ENCODE results near the gene WDR19.
"Not testable (repeated sequence)": the region's sequence is repeated elsewhere in the genome, so short reads cannot be mapped to it uniquely, and the experiment has no call there.

The WDR19 gene

DNA sequence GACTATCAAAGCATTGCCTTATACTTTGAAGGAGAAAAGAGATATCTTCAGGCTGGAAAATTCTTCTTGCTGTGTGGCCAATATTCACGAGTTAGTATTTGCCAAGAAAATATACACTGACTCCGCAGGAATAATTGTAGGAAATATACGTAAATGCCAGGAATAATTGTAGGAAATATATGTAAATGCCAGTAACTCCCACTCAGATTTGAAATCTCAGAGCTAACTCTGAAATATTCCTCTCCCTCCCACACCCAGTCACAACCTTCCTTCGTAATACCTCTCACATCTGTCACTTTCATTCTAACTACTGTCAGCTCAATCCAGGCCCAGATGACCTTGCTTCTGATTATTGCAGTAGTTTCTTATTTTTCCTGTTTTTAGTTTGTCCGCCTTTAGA lies 73.5 kb downstream of the WDR19 start:
- H3K27me3 Mint-ChIP-seq, result no peaks in the 10 kb centered on the region
- no peak for ATAC-seq
- no peak for DNase-seq
- H3K9me3 Mint-ChIP-seq, result no peaks in the 10 kb centered on the region
- H3K4me3 Mint-ChIP-seq, result no peak overlapping the region
- H3K27ac Mint-ChIP-seq, result no peak overlapping the region
- H3K4me1 Mint-ChIP-seq, result no peaks in the 10 kb centered on the region
- peaks cover 13% of the 10 kb centered on the region for H3K36me3 Mint-ChIP-seq (ENCODE audit: low read depth)

DNA sequence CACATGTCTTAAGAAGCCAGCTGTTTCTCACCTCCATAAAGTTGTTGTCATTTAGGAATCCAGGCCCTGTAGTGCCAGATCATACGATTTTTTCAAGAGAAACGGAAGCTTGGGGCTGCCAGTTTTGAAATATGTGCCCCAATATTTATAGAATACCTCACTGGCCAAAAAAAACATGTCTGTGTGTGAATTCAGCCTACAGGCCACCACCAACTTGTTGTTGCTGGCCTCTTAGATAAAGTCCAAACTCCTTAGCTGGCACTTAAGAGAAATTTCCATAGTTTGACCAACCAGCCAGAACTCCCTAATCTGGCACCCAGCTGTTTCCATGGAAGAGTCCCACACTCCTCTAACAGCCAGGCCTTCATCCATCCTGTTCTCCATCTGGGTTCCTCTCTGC lies 74.1 kb downstream of the WDR19 start:
- Mint-ChIP-seq H3K9me3 (no peaks in the 10 kb centered on the region), H3K27me3 (no peaks in the 10 kb centered on the region), H3K27ac (no peak overlapping the region), H3K4me1 (no peaks in the 10 kb centered on the region), H3K4me3 (no peak overlapping the region), H3K36me3 (ENCODE audit: low read depth) (peaks cover 13% of the 10 kb centered on the region)
- ATAC-seq (no peak), DNase-seq (no peak)

DNA sequence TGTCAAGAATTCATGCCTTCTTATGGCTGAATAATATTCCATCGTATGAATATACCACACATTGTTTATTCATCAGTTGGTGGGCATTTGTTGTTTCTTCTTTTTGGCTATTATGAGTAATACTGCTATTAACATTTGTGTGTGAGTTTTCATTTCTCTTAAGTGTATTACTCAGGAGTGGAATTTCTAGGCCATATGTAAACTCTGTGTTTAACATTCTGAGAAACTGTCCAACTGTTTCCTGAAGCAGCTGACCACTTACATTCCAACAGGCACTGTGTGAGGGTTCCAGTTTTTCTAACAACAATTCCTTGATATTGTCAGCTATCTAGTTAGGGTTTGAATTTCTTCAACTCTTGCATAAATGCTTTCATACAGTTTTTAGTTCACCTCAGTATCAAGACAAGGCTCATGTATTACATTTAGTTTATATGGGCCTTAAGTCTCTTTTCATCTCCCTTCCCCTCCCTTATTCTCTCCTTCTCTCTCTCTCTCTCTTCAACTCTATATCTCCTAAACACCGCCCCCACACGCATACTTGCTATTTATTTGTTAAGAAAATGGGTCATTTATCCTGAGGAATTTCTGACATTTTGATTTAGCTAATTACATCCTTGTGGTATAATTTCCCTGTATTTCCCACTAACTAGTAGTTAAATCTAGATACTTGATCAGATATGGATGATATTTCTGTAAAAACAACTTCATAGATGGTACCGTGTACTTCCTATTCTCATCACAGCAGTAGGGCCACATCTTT lies 77.4 kb downstream of the WDR19 start:
- Mint-ChIP-seq H3K4me3 (no peak overlapping the region), H3K27ac (no peak overlapping the region), H3K4me1 (no peaks in the 10 kb centered on the region), H3K9me3 (no peaks in the 10 kb centered on the region), H3K27me3 (no peaks in the 10 kb centered on the region), H3K36me3 (ENCODE audit: low read depth) (peaks cover 11% of the 10 kb centered on the region)
- DNase-seq, result no peak
- no peak for ATAC-seq

DNA sequence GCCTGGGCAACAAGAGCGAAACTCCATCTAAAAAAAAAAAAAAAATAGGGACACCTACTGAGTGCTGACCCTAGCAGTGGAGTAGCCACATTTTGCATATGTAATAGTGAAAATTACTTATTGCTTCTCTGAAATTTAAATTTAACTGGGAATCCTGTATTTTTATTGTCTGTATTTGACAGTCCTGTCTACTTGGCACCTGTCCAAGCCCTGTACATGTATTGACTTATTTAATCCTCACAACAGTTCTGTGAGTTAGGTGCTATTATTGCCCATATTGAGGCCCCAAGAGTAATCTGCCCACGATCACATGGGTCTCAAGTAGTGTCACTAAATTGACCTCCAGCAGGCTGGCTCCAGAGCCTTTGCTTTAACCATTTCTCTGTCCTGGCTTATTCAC lies 81.6 kb downstream of the WDR19 start:
- Mint-ChIP-seq H3K27ac (no peak overlapping the region), H3K27me3 (no peaks in the 10 kb centered on the region), H3K36me3 (ENCODE audit: low read depth) (peaks cover 4% of the 10 kb centered on the region), H3K4me1 (no peaks in the 10 kb centered on the region), H3K4me3 (no peak overlapping the region), H3K9me3 (no peaks in the 10 kb centered on the region)
- ATAC-seq (no peak), DNase-seq (no peak)

DNA sequence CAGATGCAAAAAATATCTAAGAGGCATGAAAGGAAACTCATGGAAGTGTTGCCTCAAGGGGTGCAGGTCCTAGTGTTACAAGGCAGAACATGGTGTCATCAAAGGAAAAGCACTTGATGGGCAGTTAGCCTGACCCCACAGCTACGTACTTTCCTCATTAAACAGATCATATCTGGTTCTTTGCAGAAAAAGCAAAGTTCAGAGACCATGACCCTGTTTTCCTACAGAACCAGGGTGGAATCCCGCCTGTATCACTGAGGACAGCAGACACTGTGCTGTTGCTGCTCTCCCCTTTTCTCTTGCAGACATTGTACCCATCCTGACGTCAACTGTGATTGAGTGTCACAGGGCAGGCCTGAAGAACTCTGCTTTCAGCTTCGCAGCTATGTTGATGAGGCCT lies 92.2 kb downstream of the WDR19 start:
- no peak for ATAC-seq
- Mint-ChIP-seq H3K27ac (no peak overlapping the region), H3K4me3 (no peak overlapping the region), H3K36me3 (ENCODE audit: low read depth) (peaks cover 10% of the 10 kb centered on the region), H3K27me3 (no peaks in the 10 kb centered on the region), H3K9me3 (no peaks in the 10 kb centered on the region), H3K4me1 (no peaks in the 10 kb centered on the region)
- no peak for DNase-seq

DNA sequence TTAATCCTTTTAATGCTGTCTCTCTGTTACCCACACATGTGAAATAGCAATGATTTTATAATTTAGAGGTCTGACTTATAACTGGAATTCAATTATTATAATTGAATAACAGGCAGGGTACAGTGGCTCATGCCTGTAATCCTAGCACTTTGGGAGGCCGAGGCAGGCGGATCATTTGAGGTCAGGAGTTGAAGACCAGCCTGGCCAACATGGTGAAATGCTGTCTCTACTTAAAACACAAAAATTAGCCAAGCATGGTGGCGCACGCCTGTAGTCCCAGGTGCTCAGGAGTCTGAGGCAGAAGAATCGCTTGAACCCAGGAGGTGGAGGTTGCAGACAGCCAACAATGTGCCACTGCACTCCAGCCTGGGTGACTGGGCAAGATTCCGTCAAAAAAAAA lies 95.3 kb downstream of the WDR19 start:
- not testable (repeated sequence) for H3K9me3 Mint-ChIP-seq, H3K4me1 Mint-ChIP-seq, H3K4me3 Mint-ChIP-seq, H3K27ac Mint-ChIP-seq, ATAC-seq, DNase-seq, H3K27me3 Mint-ChIP-seq
- peaks cover 12% of the 10 kb centered on the region for H3K36me3 Mint-ChIP-seq (ENCODE audit: low read depth)

DNA sequence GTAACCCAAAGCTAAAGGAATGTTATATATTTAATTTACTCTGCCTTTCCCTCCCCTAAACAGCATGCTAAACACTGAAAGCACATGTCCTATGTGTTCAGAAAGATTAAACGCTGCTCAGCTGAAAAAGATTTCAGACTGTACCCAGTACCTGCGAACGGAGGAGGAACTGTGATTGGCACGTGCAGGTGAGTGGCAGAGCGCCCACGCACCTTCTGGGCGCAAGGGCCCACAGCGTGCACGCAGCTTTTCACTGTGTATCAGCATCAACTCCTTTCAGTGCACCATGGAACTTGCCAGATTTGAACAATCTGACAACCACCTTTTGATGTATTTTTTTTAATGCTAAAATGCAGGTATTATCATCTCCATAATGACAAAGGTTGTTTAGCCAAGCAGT lies 96.1 kb downstream of the WDR19 start:
- no peaks in the 10 kb centered on the region for H3K4me1 Mint-ChIP-seq
- peaks cover 16% of the 10 kb centered on the region for H3K36me3 Mint-ChIP-seq (ENCODE audit: low read depth)
- no peak for ATAC-seq
- no peak overlapping the region for H3K27ac Mint-ChIP-seq
- H3K4me3 Mint-ChIP-seq, result no peak overlapping the region
- DNase-seq, result no peak
- H3K27me3 Mint-ChIP-seq, result no peaks in the 10 kb centered on the region
- H3K9me3 Mint-ChIP-seq, result no peaks in the 10 kb centered on the region

DNA sequence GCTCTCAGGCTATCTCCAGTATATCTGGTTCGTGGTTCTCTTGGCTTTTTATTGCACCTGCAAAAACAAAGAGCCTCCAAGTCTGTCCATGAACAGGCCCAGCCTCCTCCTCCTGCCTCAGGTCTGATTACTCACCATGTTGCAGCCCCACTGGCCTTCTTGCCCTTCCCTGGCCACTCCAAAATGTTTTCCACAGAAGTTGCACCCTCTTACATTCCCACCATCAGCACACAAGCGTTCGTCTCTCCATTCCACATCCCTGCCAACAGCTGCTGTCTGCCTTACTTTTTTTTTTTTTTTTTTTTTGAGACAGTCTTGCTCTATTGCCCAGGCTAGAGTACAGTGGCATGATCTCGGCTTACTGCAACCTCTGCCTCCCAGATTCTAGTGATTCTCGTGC lies 97.1 kb downstream of the WDR19 start:
- no peaks in the 10 kb centered on the region for H3K9me3 Mint-ChIP-seq
- H3K27me3 Mint-ChIP-seq, result no peaks in the 10 kb centered on the region
- ATAC-seq (no peak), DNase-seq (no peak)
- no peak overlapping the region for H3K27ac Mint-ChIP-seq
- peaks cover 21% of the 10 kb centered on the region for H3K36me3 Mint-ChIP-seq (ENCODE audit: low read depth)
- no peaks in the 10 kb centered on the region for H3K4me1 Mint-ChIP-seq
- no peak overlapping the region for H3K4me3 Mint-ChIP-seq

DNA sequence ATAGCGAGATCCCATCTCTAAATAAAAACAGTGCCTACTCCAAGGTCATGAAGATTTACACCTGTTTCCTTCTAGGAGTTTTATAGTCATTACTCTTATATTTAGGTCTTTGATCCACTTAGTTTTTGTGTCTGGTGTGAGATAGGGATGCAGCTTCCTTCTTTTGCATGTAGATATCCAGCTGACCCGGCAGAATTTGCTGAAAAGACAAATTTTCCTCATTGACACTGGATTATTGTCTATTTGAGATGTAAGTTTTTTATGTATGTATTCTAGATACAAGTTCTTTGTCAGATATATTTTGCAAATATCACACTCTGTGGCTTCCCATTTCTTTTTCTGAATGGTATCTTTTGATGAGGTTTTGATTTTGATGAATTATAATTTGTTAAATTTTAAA lies 98.4 kb downstream of the WDR19 start:
- no peak overlapping the region for H3K27ac Mint-ChIP-seq
- ATAC-seq (no peak), DNase-seq (no peak)
- H3K9me3 Mint-ChIP-seq, result no peaks in the 10 kb centered on the region
- H3K4me3 Mint-ChIP-seq, result no peak overlapping the region
- H3K4me1 Mint-ChIP-seq, result no peaks in the 10 kb centered on the region
- H3K27me3 Mint-ChIP-seq, result no peaks in the 10 kb centered on the region
- H3K36me3 Mint-ChIP-seq (ENCODE audit: low read depth), result peaks cover 19% of the 10 kb centered on the region

DNA sequence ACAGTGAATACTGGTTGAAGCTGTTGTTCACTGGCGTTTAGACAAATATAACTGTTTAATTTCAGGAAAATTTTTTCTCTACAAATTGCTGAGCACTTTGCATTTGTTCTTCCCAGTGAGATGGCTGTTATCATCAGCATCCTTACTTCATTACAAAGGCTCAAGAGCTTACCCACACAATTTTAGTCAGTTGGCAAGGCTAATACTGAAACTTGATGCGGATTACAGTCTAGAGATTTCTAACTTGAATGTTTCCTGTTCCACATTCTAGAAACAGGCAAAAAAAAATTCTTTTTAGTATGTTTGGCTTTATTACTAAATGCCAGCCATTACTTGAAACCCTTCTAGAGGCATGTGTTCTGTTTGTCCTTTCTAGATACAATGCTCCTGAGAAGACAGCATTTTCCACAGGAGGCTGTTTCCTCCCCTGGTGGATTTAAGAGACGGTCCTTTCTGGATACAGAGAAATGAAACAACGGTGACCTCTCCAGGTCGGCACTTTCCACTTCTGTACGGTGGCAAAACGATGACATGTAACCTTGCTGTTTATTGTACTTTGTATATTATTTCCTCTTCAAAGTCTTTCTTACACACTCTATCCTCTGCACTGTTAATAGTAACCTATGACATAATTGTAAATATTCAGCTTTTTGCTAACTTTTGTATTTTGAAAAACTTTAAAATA lies 102.9 kb downstream of the WDR19 start:
- Mint-ChIP-seq H3K9me3 (no peaks in the 10 kb centered on the region), H3K36me3 (ENCODE audit: low read depth) (peaks cover 51% of the 10 kb centered on the region), H3K4me3 (no peak overlapping the region), H3K27ac (no peak overlapping the region), H3K27me3 (no peaks in the 10 kb centered on the region), H3K4me1 (no peaks in the 10 kb centered on the region)
- DNase-seq (no peak), ATAC-seq (no peak)

DNA sequence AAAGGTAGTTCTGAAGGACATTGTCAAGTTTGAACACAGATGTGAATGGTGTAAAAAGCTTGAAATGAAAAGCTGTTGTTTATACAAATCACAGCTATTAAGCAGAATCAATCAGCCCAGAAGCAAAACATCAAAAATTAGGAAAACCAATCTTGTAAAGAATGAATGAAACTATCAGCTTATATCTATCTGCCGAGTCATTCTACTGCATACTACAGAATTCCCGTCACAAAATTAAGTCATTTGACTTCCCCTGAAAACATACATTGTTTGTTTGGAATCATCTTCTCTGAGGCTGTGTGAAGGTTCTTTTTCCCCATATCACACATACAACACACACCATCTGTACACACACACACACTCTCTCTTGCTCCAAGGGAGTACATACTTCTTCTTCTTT lies 103.5 kb downstream of the WDR19 start:
- H3K27ac Mint-ChIP-seq, result no peak overlapping the region
- no peaks in the 10 kb centered on the region for H3K9me3 Mint-ChIP-seq
- no peaks in the 10 kb centered on the region for H3K4me1 Mint-ChIP-seq
- DNase-seq (no peak), ATAC-seq (no peak)
- H3K4me3 Mint-ChIP-seq, result no peak overlapping the region
- H3K27me3 Mint-ChIP-seq, result no peaks in the 10 kb centered on the region
- H3K36me3 Mint-ChIP-seq (ENCODE audit: low read depth), result peaks cover 51% of the 10 kb centered on the region

DNA sequence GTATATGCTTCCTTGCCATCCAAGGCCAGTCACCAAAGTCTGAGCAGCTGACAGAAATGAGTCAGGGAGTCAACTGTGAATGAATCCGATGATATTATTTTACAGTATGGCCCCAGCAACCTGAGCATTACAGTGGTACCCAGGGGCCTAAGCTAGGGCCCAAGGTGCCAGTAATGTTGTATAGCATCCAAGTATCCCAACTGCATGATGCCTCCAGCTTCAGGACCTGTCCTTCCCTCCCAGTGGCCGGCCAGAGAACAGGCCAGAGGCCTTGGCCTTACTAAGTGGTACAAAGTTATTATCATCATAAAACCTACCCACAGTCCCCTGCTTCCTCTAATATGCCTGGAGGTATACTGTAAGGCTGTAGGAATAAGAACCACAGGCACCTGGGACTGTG lies 103.9 kb downstream of the WDR19 start:
- H3K4me3 Mint-ChIP-seq, result no peak overlapping the region

DNA sequence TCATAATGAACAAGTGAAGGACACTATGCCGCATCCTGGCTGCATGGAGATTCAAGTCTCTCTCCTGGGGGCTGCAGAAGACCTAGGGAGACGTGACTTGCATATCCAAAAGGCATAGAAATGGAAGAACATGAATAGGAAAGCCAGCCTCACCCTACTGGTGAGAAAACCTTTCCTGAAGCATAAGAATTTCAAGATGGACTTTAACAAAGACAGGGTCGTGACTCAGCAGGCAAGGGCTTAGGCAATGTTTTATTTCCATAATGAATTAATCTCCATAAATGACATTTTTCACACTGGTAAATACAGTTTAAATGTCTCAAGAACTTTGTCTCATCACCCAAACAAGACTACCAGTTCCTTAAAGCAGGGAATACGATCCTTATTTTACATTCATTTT lies 104.9 kb downstream of the WDR19 start:
- no peak for DNase-seq
- no peaks in the 10 kb centered on the region for H3K9me3 Mint-ChIP-seq
- H3K4me1 Mint-ChIP-seq, result no peaks in the 10 kb centered on the region
- peaks cover 65% of the 10 kb centered on the region for H3K36me3 Mint-ChIP-seq (ENCODE audit: low read depth)
- ATAC-seq, result no peak
- no peaks in the 10 kb centered on the region for H3K27me3 Mint-ChIP-seq
- H3K27ac Mint-ChIP-seq, result no peak overlapping the region
- H3K4me3 Mint-ChIP-seq, result no peak overlapping the region

More for the DNA sequence above, 103.9 kb downstream of the WDR19 start:
- ATAC-seq (no peak), DNase-seq (no peak)
- H3K4me1 Mint-ChIP-seq, result no peaks in the 10 kb centered on the region
- H3K27ac Mint-ChIP-seq, result no peak overlapping the region
- no peaks in the 10 kb centered on the region for H3K9me3 Mint-ChIP-seq
- H3K27me3 Mint-ChIP-seq, result no peaks in the 10 kb centered on the region
- peaks cover 55% of the 10 kb centered on the region for H3K36me3 Mint-ChIP-seq (ENCODE audit: low read depth)

DNA sequence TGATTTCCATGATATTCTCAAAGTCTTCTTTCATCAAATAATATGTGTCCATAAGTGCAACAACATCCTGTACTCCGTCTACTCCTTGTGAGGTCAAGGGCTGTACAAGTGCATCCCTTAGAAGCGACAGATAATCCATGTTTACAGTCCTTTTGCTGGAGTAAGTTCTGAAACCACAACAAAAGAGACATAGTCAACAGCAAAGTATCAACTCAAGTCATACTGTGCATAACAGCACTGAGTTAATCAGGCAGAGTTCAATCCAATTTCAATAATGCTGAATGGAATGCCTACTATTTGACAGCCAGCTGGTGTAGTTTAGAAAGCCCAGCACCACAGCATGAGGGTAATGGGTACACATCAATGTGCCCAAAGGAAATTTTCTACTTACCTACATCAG lies 109.4 kb downstream of the WDR19 start:
- Mint-ChIP-seq H3K36me3 (ENCODE audit: low read depth) (peaks cover 64% of the 10 kb centered on the region), H3K4me3 (no peak overlapping the region), H3K27ac (no peak overlapping the region), H3K27me3 (no peaks in the 10 kb centered on the region), H3K9me3 (no peaks in the 10 kb centered on the region), H3K4me1 (no peaks in the 10 kb centered on the region)
- DNase-seq, result no peak
- ATAC-seq, result no peak

DNA sequence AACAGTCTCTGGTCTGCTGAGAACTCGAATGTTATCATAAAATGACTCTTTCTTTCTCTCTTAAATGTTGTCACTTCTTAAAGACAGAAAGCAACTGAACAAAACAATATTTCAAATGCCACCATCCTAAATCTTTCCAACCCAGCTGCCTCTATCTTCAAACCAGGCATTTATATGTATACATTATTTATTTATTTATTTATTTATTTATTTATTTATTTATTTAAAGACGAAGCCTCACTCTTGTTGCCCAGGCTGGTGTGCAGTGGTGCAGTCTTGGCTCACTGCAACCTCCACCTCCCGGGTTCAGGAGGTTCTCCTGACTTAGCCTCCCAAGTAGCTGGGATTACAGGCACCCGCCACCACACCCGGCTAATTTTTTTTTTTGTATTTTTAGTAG lies 110.1 kb downstream of the WDR19 start:
- H3K4me1 Mint-ChIP-seq, H3K27me3 Mint-ChIP-seq, H3K9me3 Mint-ChIP-seq, ATAC-seq, H3K4me3 Mint-ChIP-seq, H3K27ac Mint-ChIP-seq, DNase-seq: not testable (repeated sequence)
- peaks cover 57% of the 10 kb centered on the region for H3K36me3 Mint-ChIP-seq (ENCODE audit: low read depth)

Measured in activated naive CD8-positive, alpha-beta T cell treated with anti-CD3 and anti-CD28 coated beads, Interleukin-2, amount 50 U/mL, for 24 hours (primary cell).